Measurements from ENCODE around the gene FILIP1L.

- TF ChIP-seq NFE2L1 (CRISPR knock-in tag; IDR thresholded peaks at IDR 0.05; ENCODE audit: borderline replicate concordance) (no peak), ZFX (CRISPR knock-in tag; IDR thresholded peaks at IDR 0.05; ENCODE audit: low read depth) (no peak), CTCF (CRISPR knock-in tag; IDR thresholded peaks at IDR 0.05) (no peak)
Observed at GRCh38 chr3:100043271-100043670, 71.0 kb downstream of the FILIP1L start.

Data from HepG2 (cell line).